ENCODE data around the gene ETFA.

ETFA gene

GRCh38 chr15:76337696-76338485, 26.6 kb upstream of the ETFA start:
- Histone ChIP-seq H3K27me3 (replicated peaks; ENCODE audit: insufficient read depth, low read length) (0 out of 2 replicates have a peak, but pooled peaks cover 6% of the 10 kb centered on the region), H3K4me1 (ENCODE audit: low read length) (no peaks in the 10 kb centered on the region; the same call in 1 of the 2 replicates), H3K79me2 (ENCODE audit: low read length) (no peaks in the 10 kb centered on the region), H3K4me3 (ENCODE audit: low read length) (peak overlapping the region; percentile 61), H3F3A (ENCODE audit: insufficient read depth, low read length) (no peaks in the 10 kb centered on the region), H3K27ac (ENCODE audit: low read length) (no peak overlapping the region), H3K36me3 (replicated peaks; ENCODE audit: insufficient read depth, low read length) (no peaks in the 10 kb centered on the region), H4K20me1 (ENCODE audit: insufficient read depth, low read length) (no peaks in the 10 kb centered on the region), H3K9ac (ENCODE audit: low read length) (no peak overlapping the region), H3K9me3 (replicated peaks; ENCODE audit: insufficient read depth, low read length) (no peaks in the 10 kb centered on the region), H3K9me2 (replicated peaks; ENCODE audit: insufficient read depth, low read length) (no peaks in the 10 kb centered on the region), H2AFZ (ENCODE audit: low read length) (peak overlapping the region; percentile 49; the same call in 1 of the 2 replicates), H3K4me2 (ENCODE audit: low read depth, low read length) (peak overlapping the region; percentile 94)
- no peak for DNase-seq
- TF ChIP-seq, protein P1, sequence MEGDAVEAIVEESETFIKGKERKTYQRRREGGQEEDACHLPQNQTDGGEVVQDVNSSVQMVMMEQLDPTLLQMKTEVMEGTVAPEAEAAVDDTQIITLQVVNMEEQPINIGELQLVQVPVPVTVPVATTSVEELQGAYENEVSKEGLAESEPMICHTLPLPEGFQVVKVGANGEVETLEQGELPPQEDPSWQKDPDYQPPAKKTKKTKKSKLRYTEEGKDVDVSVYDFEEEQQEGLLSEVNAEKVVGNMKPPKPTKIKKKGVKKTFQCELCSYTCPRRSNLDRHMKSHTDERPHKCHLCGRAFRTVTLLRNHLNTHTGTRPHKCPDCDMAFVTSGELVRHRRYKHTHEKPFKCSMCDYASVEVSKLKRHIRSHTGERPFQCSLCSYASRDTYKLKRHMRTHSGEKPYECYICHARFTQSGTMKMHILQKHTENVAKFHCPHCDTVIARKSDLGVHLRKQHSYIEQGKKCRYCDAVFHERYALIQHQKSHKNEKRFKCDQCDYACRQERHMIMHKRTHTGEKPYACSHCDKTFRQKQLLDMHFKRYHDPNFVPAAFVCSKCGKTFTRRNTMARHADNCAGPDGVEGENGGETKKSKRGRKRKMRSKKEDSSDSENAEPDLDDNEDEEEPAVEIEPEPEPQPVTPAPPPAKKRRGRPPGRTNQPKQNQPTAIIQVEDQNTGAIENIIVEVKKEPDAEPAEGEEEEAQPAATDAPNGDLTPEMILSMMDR (IDR thresholded peaks at IDR 0.05; ENCODE audit: low read length), result no peak
- no peak for TF ChIP-seq EZH2 (optimal IDR thresholded peaks at IDR 0.05; ENCODE audit: low read depth, low read length)
- TF ChIP-seq EZH2phosphoT487 (IDR thresholded peaks at IDR 0.05; ENCODE audit: low read length), result no peak

- DNase-seq, result no peak
- H3K4me3 ChIP-seq (ENCODE audit: low read length), result peak overlapping the region; percentile 61
Observed at GRCh38 chr15:76337059-76337695, 25.9 kb upstream of the ETFA start.

DNA sequence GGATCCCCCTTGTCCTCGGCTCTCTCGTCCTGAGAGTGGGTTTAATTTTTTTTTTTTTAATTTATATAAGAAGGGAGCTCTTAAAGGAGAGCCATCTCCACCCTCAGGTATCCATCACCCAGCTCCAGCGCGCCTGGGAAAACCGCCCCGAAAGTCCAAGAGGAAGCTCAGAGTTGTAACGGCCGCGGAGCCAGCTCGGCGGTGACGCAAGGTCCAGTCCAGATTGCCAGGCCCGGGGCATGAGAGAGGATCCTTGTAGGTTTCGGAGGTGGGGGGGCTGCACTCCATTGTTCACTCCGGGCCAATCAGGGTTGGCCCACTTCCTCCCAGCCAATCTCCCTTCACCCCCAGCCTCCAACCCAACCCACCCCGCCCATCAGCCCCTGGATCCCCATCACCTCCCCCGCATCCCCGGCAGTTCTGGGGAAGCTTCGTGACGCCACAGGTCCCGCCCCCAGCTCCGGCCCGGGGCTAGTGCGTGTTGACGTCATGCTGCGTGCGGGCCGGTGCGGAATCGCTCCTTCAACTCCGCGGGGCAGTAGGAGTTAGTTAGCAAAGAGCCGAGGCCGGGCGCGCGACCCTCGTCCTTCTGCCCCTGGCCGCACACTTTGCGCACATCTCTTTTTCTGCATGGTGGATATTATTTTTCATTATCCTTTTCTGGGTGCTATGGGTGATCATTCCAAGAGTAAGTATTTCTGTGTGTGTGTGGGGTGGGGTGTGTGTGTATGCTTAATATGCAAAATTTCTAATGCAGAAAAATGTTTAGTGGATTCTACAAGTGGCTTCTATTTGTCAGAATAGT, 25.2 kb upstream of the ETFA start, which contains the start of gene ISL2:
Gene ISL2 (plus strand): TSS at position 520 of the 805 bp plus-strand sequence. CDS start 111 bp downstream, at position 631.
- Histone ChIP-seq H3K4me1 (ENCODE audit: low read length) (no peaks in the 10 kb centered on the region; the same call in 1 of the 2 replicates), H3K27me3 (replicated peaks; ENCODE audit: insufficient read depth, low read length) (0 out of 2 replicates have a peak, but pooled peaks cover 6% of the 10 kb centered on the region), H3F3A (ENCODE audit: insufficient read depth, low read length) (no peaks in the 10 kb centered on the region), H3K9me2 (replicated peaks; ENCODE audit: insufficient read depth, low read length) (no peaks in the 10 kb centered on the region), H3K36me3 (replicated peaks; ENCODE audit: insufficient read depth, low read length) (no peaks in the 10 kb centered on the region), H3K4me2 (ENCODE audit: low read depth, low read length) (peak within 1 kb of the TSS; percentile 94), H2AFZ (ENCODE audit: low read length) (peak within 1 kb of the TSS; percentile 93), H3K9me3 (replicated peaks; ENCODE audit: insufficient read depth, low read length) (no peaks in the 10 kb centered on the region), H3K27ac (ENCODE audit: low read length) (peak within 1 kb of the TSS; percentile 28; the same call in 1 of the 2 replicates), H3K9ac (ENCODE audit: low read length) (peak within 1 kb of the TSS; percentile 52; the same call in 1 of the 2 replicates), H3K4me3 (ENCODE audit: low read length) (peak within 1 kb of the TSS; percentile 61), H4K20me1 (ENCODE audit: insufficient read depth, low read length) (no peaks in the 10 kb centered on the region), H3K79me2 (ENCODE audit: low read length) (no peaks in the 10 kb centered on the region)
- no peak for TF ChIP-seq EZH2 (optimal IDR thresholded peaks at IDR 0.05; ENCODE audit: low read depth, low read length)
- TF ChIP-seq, protein P1 (IDR thresholded peaks at IDR 0.05; ENCODE audit: low read length), result no peak
- TF ChIP-seq EZH2phosphoT487 (IDR thresholded peaks at IDR 0.05; ENCODE audit: low read length), result no peak
- DNase-seq, result peak; percentile 79

More at GRCh38 chr15:76337059-76337695, 25.9 kb upstream of the ETFA start:
- Histone ChIP-seq H3K79me2 (ENCODE audit: low read length) (no peaks in the 10 kb centered on the region), H3K4me2 (ENCODE audit: low read depth, low read length) (peak overlapping the region; percentile 94), H3K27me3 (replicated peaks; ENCODE audit: insufficient read depth, low read length) (0 out of 2 replicates have a peak, but pooled peaks cover 6% of the 10 kb centered on the region), H3K9me3 (replicated peaks; ENCODE audit: insufficient read depth, low read length) (no peaks in the 10 kb centered on the region), H3K9me2 (replicated peaks; ENCODE audit: insufficient read depth, low read length) (no peaks in the 10 kb centered on the region), H3K9ac (ENCODE audit: low read length) (peak overlapping the region; percentile 37; the same call in 1 of the 2 replicates), H3K4me1 (ENCODE audit: low read length) (no peaks in the 10 kb centered on the region; the same call in 1 of the 2 replicates), H3F3A (ENCODE audit: insufficient read depth, low read length) (no peaks in the 10 kb centered on the region), H3K27ac (ENCODE audit: low read length) (peak overlapping the region; percentile 19; the same call in 1 of the 2 replicates), H3K36me3 (replicated peaks; ENCODE audit: insufficient read depth, low read length) (no peaks in the 10 kb centered on the region), H2AFZ (ENCODE audit: low read length) (peak overlapping the region; percentile 49), H4K20me1 (ENCODE audit: insufficient read depth, low read length) (no peaks in the 10 kb centered on the region)
- TF ChIP-seq, protein P1 (IDR thresholded peaks at IDR 0.05; ENCODE audit: low read length), result no peak
- TF ChIP-seq EZH2phosphoT487 (IDR thresholded peaks at IDR 0.05; ENCODE audit: low read length) (no peak), EZH2 (optimal IDR thresholded peaks at IDR 0.05; ENCODE audit: low read depth, low read length) (no peak)
